ENCODE data around the gene KLHDC8B. TPM values are rescaled to one million over a fixed set of nuclear protein-coding genes. Genes with fewer than 3 reads are reported as not detected.

Gene KLHDC8B
- total and polyA plus RNA-seq, 2 of the 4 experiments (the other 2 are of a cell fraction), result 16.3 to 16.5 TPM

- no peak overlapping the region for H3K23ac ChIP-seq (ENCODE audit: low read depth, low read length)
- H3K9me3 ChIP-seq (ENCODE audit: control insufficient read depth, insufficient read depth, low read length), result no peaks in the 10 kb centered on the region
- no peak overlapping the region for H2AK5ac ChIP-seq (ENCODE audit: low read depth, low read length)
- no peak overlapping the region for H2BK120ac ChIP-seq (ENCODE audit: low read depth, low read length)
- no peak overlapping the region for H3K4ac ChIP-seq (ENCODE audit: low read depth, low read length)
- CTCF ChIA-PET, result interaction anchor here (0.6 kb wide), 2 partner anchors 297 to 1221 kb away, joined by 5 read pairs; no protein-coding TSS in a partner anchor
- no CpG with 5 or more reads among the region's 5 CpGs for WGBS, 2 experiments (ENCODE audit: extremely low coverage in 2 of 2, insufficient read length in 1 of 2)
- H2AFZ ChIP-seq (replicated peaks; ENCODE audit: low read length, poor library complexity), result no peak overlapping the region
- no peaks in the 10 kb centered on the region for H4K20me1 ChIP-seq (ENCODE audit: insufficient read depth, low read length)
- H3K18ac ChIP-seq (ENCODE audit: low read depth, low read length), result no peak overlapping the region
- no peak overlapping the region for H3K27ac ChIP-seq (ENCODE audit: insufficient read depth, low read length)
- no peak overlapping the region for H2BK20ac ChIP-seq (ENCODE audit: low read depth, low read length)
- no peaks in the 10 kb centered on the region for H3K27me3 ChIP-seq (ENCODE audit: control insufficient read depth, insufficient read depth, low read length)
- H4K8ac ChIP-seq (ENCODE audit: low read depth in 2 of 2, low read length in 2 of 2), result no peak overlapping the region
- no peak for DNase-seq
- no peak overlapping the region for H3K56ac ChIP-seq (ENCODE audit: extremely low read depth, insufficient read depth, low read length)
- no peak overlapping the region for H3K4me2 ChIP-seq (ENCODE audit: low read depth, low read length)
- H3K9ac ChIP-seq (ENCODE audit: low read depth, low read length), result no peak overlapping the region
- POLR2A ChIA-PET (ENCODE audit: unreplicated experiment), result no interaction called here
- in situ Hi-C loops (cut with MboI; ENCODE audit: low sequenced_read_pairs), result no loop called here
- no peak overlapping the region for H2AK9ac ChIP-seq (replicated peaks; ENCODE audit: low read depth, low read length, poor library complexity)
- H3K9me1 ChIP-seq (ENCODE audit: insufficient read depth, low read length), result no peaks in the 10 kb centered on the region
- no peak overlapping the region for H2BK5ac ChIP-seq (ENCODE audit: low read depth, low read length, poor library complexity, severe bottlenecking)
- no peak for TF ChIP-seq RFX5 (IDR thresholded peaks at IDR 0.05; ENCODE audit: low read depth, low read length)
- TF ChIP-seq, protein P1, sequence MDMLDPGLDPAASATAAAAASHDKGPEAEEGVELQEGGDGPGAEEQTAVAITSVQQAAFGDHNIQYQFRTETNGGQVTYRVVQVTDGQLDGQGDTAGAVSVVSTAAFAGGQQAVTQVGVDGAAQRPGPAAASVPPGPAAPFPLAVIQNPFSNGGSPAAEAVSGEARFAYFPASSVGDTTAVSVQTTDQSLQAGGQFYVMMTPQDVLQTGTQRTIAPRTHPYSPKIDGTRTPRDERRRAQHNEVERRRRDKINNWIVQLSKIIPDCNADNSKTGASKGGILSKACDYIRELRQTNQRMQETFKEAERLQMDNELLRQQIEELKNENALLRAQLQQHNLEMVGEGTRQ (IDR thresholded peaks at IDR 0.05; ENCODE audit: low read depth, low read length), result no peak
- no peak for TF ChIP-seq CHD1 (IDR thresholded peaks at IDR 0.05; ENCODE audit: low read depth, low read length)
- TF ChIP-seq BHLHE40 (IDR thresholded peaks at IDR 0.05; ENCODE audit: low read depth, low read length), result no peak
- no peak for TF ChIP-seq POLR2A (IDR thresholded peaks at IDR 0.05; ENCODE audit: low read depth, low read length)
- TF ChIP-seq SMC3 (IDR thresholded peaks at IDR 0.05; ENCODE audit: low read depth, low read length), result no peak
- TF ChIP-seq NFE2L2 (IDR thresholded peaks at IDR 0.05; ENCODE audit: low read depth, low read length), result no peak
- TF ChIP-seq CEBPB (IDR thresholded peaks at IDR 0.05; ENCODE audit: low read depth, low read length), result no peak
- TF ChIP-seq FOS (IDR thresholded peaks at IDR 0.05; ENCODE audit: low read depth, low read length), result no peak
- no peak for TF ChIP-seq ELK1 (IDR thresholded peaks at IDR 0.05; ENCODE audit: borderline replicate concordance, low read depth, low read length)
- TF ChIP-seq MAFK (IDR thresholded peaks at IDR 0.05; ENCODE audit: low read depth, low read length), result no peak
- no peak for TF ChIP-seq RCOR1 (IDR thresholded peaks at IDR 0.05; ENCODE audit: insufficient replicate concordance, low read length)
- TF ChIP-seq MAZ (IDR thresholded peaks at IDR 0.05; ENCODE audit: borderline replicate concordance, low read depth, low read length), result no peak
- TF ChIP-seq MXI1 (IDR thresholded peaks at IDR 0.05; ENCODE audit: borderline replicate concordance, low read depth, low read length), result no peak
- TF ChIP-seq RAD21 (IDR thresholded peaks at IDR 0.05; ENCODE audit: low read length), result no peak
- H3K4me3 ChIP-seq (ENCODE audit: insufficient read depth, low read depth, low read length), result no peak overlapping the region
- ATAC-seq (ENCODE audit: low read depth), result no peak
- no TSS peak for BruUV-seq (replicated peaks)
- no peaks in the 10 kb centered on the region for H3K4me1 ChIP-seq (ENCODE audit: control insufficient read depth, insufficient read depth, low read length)
- no peak overlapping the region for H4K91ac ChIP-seq (ENCODE audit: insufficient read depth, low read depth, low read length)
- dilution Hi-C loops (cut with HindIII; ENCODE audit: low sequenced_read_pairs, unreplicated experiment), result no loop called here
- no peaks in the 10 kb centered on the region for H3K79me1 ChIP-seq (ENCODE audit: low read depth in 1 of 2, low read length in 2 of 2)
- no peak overlapping the region for H2BK15ac ChIP-seq (ENCODE audit: low read depth, low read length)
- no peak overlapping the region for H4K5ac ChIP-seq (ENCODE audit: low read depth, low read length)
- intact Hi-C loops (cut with micrococcal nuclease), result no loop called here
- no peaks in the 10 kb centered on the region for H3K36me3 ChIP-seq (ENCODE audit: control insufficient read depth, insufficient read depth, low read length)
- no peak overlapping the region for H3K14ac ChIP-seq (replicated peaks; ENCODE audit: low read depth, low read length)
These were observed 23.2 kb upstream of the KLHDC8B start for GRCh38 chr3:49148159-49148558.
